HG03139 (cell line): ENCODE results near the gene IMMP2L.

Source experiments
- ATAC-seq: cut with Tn5 transposase; IDR thresholded peaks from one replicate; pipeline ENCODE4 v1.9.1; 2021; ENCODE audit not compliant: unreplicated experiment

Gene IMMP2L

DNA sequence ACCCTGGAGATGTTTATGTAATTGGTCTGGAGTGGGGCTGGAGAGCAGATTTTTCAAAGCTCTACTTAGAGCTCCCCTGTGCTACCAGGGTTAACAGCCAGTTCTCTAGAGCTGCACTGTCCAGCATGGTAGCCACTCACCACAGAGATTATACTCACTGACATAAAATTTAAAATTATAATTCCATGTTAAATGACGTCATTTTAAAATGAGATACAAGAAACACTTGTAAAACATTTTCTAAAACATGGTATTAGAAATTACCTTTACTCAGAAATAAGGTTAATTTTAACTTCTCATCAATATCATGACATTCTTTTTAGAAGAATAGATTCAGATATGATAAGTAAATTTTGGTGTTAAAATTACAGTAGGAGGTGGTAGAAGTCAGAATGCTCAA lies 777.5 kb downstream of the IMMP2L start:
- no peak for ATAC-seq

DNA sequence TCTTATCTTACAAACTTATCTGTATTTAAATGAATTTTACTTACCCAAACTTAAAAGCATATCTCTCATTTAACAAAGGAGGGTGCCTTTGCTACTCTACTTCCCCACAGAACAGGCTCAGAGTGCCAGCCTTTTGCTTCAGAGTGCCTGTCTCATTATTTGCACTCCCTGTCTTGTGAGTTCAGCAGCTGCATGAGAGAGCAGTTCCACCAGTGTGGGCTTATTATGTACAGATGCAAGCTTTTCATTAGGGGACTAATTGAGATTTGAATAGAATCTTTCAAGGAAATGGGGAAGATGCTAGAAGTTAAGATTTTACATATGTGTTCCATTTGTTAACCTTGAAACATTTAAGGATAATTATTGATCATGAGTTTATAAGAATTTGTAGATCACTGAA lies 781.6 kb downstream of the IMMP2L start:
- ATAC-seq = no peak

DNA sequence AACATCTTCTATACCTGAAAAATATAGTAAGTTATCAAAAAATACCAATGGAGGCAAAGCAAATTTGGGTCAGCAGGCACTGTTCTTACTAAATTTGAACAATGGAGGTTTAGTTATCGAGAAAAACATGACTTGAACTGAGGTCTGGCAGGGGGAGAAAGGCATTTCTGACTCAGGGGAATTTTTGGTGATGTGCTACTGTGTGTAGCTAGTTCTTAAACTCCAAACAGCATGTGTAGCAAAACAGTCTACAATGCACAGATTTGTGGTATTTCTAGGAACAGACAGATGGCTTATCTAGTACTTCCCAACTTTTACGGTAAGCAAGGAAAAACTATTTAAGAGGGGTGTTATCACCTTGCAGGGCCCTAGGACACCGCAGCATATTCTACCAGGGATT lies 783.0 kb downstream of the IMMP2L start:
- no peak for ATAC-seq

DNA sequence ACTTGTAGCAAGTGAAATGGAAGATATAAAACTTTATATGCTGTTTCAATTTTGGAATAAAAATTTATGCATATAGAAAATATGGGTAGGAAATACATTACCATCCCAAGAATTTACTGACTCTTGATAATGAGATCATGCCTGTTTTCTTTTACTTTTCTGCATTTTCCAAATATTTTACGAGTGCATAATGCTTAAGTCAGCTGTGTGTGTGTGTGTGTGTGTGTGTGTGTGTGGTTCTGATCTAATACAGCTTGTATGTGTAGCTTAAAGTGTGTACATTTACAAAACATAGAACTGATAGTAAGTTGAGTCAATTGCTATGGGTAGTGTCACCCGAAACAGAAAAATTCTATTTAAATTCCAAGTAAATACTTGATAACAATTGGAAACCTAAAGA lies 787.2 kb downstream of the IMMP2L start:
- ATAC-seq = no peak

DNA sequence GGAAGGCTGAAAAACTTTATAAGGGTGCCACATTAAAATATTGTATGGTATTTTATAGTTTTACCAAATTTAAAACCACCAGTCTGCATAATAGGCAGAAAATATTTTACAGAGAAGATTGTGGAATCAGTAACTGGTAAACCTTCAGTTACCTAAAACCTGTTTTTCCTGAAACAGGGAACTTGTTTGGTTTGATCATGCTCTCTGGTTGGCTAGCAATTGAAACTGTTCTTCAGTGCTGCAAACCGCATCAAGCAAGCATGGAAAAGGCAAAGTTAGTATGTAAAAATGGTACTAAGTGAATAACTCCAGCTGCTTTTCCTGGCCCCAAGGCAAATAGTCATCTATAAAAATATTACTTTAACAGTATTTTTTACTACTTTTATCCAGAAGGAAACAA lies 788.2 kb downstream of the IMMP2L start:
- no peak for ATAC-seq

DNA sequence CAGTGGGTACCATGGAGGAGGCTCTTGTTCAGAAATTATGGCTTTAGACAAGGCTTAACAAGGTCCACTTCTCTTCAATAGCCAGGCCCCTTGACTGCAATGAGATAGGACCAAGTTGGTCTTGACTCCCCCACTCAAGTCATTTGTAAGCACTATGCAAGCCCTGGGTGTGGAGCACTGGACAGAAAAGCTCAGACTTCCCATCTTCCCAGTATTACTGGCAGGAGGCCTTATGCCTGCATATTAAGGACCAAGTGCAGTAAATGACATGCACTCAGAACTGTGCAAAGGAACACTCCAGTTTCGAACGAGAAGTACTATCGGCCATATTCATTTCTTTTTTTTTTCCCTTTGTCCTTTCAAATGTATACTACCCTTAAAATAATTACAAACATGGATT lies 789.7 kb downstream of the IMMP2L start:
- no peak for ATAC-seq

DNA sequence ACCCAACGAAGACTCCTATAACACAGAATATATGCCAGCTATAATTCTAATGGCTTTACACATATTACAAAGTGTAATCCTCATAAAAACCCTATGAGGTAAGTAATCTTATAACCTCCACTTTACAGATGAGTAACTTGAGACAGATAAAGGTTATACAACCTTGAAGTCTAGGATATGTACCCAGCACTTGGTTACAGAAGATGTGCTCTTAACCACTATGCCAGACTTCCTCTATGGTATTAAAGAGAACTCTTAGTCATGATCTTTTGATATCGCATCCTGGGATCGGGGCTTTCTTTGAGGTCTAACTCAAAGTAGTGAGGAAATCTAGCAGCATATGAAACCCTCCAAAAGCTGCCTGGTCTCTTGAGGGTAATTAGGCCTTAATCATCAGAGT lies 790.6 kb downstream of the IMMP2L start:
- no peak for ATAC-seq

DNA sequence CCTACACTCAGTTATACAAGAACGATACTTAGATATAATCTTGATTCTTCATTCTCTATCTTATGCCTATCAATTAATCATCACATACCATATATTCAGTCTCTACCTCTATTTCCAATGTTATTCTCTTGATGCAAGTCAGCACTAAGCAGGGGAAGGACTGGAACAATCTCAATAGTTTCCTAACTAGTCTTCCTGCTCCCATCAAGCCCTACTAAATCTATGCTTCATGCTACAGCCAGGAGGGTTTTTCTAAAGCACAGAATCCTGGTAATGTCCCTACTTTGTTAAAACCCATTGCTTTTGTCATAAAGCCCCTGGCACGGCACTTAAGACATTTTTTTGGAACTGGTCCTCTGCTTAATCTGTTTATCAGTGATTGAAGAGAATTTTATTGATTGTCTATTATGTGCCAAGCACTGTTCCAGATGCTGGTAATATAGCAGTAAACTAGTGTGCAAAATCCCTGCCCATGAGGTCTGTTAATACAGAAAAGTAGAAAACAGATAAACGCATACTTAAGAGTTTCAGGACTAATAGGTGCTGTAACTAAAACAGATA lies 794.7 kb downstream of the IMMP2L start:
- ATAC-seq = no peak

DNA sequence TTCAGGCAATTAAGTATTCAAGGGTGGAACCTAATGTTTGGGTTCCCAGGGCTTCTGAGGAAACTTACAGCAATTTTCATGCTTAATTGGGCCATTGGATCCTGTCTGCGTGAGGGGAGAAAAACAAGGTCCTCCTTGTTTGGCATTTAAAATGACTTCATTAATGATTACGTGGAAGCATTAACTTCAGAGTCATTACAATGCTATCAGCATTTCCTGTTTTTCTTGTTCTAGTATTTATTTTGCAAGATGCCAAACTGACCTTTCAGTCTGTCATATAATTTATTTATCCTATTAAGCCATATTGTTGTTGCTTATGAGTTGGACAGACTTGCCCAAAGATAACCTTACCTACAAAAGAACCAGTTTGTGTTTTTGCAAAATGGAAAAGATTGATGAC lies 795.4 kb downstream of the IMMP2L start:
- no peak for ATAC-seq

DNA sequence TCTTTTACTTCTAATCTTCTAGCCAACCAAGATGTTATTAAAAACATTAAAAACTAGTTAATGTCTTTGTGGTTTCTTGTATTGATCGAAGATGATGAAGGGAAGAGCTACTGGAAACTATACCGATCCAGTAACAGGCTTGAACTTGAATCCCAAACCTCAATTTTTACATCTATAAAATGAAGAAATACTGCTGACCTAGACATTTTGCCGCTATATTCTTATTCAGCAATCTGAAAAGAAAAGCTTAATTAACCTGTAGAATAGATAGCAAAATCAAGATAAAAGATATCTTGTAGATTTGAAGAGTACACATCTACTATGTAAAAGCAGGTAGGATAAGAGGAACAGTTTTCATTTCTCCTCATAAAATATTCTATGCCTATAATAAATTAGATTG lies 797.4 kb downstream of the IMMP2L start:
- ATAC-seq = no peak

DNA sequence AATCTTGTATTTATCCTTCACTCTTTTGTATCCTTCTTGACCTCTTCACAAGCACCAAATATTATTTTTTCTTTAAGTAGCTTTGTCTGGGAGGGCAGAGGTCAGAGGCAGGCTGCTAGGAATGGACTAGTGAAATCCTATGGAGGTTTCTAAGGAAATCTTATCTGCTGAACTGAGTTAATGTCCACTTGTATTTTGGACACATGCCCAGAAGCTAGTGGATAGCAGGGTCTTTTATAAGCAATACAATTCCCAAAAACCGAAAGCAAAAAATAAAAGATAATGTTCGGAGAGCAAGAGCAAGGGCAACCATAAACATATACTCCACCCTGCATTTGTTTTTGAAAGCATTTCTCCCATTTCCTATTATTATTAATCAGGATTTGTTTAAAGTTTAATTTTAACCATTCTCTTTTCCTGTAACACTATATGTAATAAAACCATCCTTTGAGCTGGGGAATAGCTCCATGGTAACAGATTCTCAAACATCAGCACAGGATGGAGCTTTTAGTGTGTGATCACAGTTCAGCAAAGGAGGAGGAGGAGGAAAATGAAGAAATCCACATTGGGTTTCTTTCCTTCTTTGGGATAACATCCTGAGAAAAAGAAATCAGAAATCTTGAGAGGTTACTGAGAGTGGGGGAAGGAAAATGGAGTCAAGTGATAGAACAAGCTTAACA lies 799.6 kb downstream of the IMMP2L start:
- ATAC-seq = no peak

DNA sequence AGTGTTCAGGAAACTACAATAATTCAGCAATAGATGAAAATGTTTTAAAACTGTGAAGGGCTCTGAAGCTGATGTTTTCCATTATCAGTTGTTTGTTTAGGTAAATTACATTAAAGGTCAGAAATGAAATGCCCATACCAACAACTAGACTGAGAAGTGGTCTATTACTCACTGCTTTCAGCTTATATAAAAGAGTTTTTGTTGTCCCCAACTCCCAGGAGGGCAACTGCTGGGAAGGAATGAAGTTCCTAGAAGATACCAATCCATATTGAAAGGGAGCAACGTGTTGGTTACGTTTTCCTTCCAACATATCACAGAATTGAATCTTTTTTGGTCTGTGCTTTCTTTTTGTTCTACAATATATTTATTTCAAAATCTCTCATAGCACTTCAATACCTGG lies 802.0 kb downstream of the IMMP2L start:
- no peak for ATAC-seq

DNA sequence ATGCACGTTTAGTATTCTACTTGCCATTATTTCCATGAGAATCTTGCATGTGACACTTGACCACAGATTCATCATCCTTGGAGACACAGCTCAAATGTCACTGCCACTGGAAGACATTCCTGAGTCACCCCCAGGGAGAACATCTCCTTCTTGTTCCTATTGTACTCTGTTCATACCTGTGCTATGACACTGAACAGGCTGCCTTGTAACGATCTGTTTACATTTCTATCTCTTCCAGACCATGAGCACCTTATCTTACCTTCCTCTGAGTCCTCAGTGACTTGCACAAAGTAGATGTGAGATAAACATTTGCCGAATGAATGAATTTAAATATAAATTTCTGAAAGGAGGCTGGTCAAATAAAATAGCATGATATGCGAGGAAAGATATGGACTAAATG lies 803.2 kb downstream of the IMMP2L start:
- ATAC-seq = no peak

DNA sequence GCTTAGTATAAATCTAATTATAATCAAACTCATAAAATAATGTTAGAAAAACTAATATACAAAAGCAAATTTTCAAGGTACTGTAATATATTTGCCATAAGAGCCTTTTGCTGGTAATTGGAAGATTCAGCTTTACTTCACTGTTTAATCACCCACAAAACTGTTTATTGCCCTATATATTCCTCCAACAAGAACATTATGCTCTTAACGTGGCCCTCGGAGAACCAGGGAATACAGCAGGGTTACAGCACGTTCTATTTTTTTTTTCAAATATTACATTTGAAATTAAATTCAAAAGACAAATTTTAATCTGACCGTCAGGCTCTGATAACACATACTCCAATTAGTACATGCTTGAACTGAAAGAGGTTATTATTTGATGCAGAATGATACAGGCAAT lies 807.6 kb downstream of the IMMP2L start:
- ATAC-seq = no peak

DNA sequence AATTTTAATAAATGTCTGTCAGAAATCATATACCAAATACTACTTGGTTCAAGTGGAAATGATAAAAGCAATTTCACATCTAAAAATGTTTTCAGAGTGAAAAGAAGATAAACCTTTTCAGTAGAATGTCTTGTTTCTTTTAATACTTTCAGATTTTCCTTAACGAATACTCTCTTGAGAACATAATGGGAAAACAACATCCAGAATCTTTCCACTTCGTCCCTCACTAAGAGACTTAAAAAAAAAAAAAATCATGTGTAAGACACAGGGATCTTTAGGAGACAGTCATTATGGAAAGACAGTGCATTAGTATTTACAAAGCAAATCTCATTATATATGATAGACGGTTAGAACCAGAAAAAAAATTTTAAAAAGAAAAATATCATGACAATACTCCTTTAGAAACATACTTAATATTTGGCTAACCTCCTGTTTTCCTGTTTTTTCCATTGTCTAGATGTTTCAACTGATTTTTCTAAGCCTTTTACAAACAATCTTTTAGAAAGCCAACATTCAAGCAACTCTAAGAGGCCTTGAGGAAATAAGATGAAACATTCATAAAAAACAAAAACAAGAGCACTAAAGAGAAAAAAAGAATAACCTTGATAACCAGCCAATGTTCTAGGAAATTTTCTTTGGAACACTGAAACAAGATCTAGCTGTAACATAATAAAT lies 811.2 kb downstream of the IMMP2L start:
- ATAC-seq = no peak

DNA sequence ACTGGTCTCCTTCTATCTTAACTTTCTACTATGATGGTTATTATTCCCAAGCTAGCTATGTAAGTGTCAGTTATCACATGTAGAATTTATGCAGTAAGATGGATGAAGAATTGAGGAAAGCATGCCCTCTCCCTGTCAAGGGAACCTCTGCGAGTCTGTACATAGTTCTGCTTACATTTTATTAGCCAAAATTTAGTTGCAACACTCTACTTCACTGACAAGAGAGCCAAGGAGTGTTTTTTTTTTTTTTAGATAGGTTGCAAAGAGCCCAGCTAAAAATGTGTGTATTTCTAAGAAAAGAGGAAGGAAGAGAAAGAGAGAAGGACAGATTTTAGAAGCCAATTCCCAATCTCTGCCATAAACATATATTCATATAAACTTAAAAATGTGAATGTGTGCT lies 829.1 kb downstream of the IMMP2L start:
- ATAC-seq = no peak

DNA sequence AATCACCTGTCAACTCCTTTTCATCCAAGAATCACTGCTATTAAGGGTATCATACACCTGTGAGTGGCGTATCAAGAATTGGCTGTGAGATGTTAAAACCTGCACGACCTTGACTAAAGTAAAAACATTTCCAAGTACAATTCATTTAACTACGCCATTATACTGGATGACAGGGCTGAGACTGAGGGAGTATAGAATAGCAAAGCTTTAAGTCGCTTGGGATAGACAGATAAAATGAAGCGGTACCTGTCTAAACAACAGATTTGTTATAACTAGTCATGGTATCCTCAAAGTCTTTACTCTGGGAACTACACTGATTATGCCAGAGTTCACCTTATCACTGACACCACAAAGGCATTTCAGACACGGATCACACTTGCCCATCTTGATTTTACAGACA lies 837.5 kb downstream of the IMMP2L start:
- ATAC-seq = no peak

DNA sequence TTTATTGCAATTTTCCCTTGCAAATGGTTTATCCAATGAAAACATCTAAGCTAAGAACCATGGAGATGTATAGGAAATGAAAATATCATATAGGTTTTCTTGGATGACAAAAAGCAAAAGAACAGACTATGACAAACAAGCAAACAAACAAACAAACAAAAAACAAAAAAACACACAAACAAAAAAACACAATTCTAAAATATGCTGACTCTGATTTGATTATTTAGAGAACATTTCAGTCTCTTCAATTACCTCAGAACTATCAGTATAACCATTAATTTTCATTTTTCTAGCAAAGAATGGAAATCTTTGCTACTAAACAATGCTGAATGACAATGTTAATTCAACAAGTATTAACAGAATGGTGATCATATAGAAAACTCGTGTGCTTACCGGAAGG lies 840.9 kb downstream of the IMMP2L start:
- no peak for ATAC-seq

DNA sequence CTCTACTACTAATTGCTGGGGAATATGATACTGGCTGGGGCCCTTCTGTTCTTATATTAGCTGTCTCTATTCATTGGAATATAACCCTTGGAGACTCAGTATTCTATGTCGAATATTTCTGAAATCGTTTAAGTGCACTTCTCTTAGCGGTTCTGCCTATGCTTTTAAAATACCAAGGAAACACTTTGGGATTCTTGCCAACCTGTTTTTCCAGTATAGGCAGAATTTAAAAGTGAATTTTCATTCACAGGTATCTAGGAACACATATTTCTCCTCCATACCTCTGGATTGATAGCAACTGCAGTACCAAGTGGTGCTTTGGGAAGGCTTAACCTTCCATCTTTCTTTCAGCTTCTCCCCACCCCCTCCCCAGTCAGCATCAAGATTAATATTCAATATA lies 841.7 kb downstream of the IMMP2L start:
- no peak for ATAC-seq

DNA sequence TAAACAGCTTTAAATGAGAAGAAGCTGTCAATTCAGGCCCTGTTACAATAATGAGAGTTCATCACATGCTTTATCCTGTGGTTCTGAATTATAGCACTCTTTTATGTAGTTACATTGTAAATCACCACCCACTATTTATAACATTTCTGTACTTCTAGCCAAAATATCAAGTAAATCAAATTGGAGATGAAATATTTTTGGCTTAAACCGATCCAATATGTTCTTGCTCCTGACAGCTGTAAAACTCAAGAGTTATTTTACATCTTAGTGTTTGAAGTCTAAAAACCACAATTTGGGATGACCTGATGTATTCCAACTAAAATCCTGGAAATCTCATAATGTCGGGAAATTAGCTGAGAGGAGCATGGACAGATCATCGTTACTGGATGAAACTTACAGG lies 842.6 kb downstream of the IMMP2L start:
- no peak for ATAC-seq

DNA sequence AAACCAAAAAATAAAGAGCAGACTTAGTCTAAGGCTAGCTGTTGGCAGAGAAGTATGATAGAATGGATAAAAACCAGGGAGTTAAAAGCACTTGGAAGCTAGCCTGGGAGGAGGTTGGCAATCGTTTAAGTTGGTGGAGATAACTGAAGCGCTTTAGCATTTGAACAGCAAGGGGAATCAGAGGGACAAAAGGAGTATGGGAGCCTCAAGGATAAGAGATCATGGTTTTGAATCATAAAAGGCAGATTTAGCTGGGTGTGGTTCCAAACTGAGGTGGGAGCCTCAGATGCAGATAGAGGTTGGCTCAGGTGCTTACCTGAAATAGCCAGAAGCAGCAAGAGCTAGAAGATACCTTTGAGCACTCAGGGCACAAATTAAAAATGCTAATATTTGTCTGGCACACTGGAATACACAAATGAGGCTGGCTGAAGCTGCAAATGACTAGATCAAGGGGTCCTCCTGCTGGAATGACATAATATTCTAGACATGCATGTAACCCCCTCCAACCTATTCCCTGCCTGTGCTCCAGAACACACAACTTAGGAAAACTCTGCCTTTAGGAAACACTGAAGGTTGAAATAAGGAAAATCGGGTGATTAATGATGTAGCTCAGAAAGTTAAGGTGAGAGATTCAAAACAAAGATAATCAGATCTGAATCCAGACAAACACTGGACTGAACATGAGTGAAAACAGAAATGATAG lies 843.6 kb downstream of the IMMP2L start:
- no peak for ATAC-seq

DNA sequence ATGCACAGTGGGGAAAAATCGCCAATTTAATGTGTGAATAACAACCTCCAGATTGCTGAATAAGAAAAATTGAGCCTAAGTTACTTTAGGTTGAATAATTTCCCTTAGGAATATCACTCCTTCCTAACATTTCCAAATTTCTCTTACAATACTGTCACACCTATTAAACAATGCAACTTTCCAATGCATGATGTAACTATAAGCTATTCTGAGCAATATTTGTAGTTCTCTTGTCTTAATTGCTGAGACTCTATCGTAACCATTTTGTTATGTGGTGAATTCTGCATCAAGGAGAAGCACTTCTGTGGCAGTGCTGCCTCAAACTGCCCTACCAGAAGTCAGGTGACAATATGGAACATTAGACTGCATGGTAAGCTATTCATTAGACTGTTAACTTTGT lies 858.1 kb downstream of the IMMP2L start:
- ATAC-seq = no peak
